ENCODE data around the gene LSM14A.
"Not testable (repeated sequence)": the region's sequence is repeated elsewhere in the genome, so short reads cannot be mapped to it uniquely, and the experiment has no call there.

LSM14A gene

GRCh38 chr19:34193876-34194275 lies 21.6 kb downstream of the LSM14A start:
- TF ChIP-seq CTCF (conservative IDR thresholded peaks at IDR 0.05; ENCODE audit: low read depth, low read length), result no peak
- Histone ChIP-seq H3K36me3 (ENCODE audit: insufficient read depth) (peaks cover 11% of the 10 kb centered on the region; the same call in 1 of the 2 replicates), H3K4me1 (ENCODE audit: low read depth, poor library complexity, severe bottlenecking) (peaks cover 15% of the 10 kb centered on the region), H3K79me2 (ENCODE audit: insufficient read depth, low read depth) (peaks cover 57% of the 10 kb centered on the region), H3K27ac (no peak overlapping the region), H3K27me3 (ENCODE audit: insufficient read depth, low read depth) (no peaks in the 10 kb centered on the region), H4K20me1 (ENCODE audit: insufficient read depth) (peaks cover 38% of the 10 kb centered on the region), H3K9ac (no peak overlapping the region), H2AFZ (ENCODE audit: low read depth) (no peak overlapping the region), H3K4me2 (no peak overlapping the region), H3K4me3 (IDR thresholded peaks at IDR 0.05; ENCODE audit: insufficient read depth, low read depth, low read length) (no peak overlapping the region)

GRCh38 chr19:34201133-34201532 lies 28.8 kb downstream of the LSM14A start:
- Histone ChIP-seq H3K9ac (no peak overlapping the region), H3K27ac (no peak overlapping the region), H3K36me3 (ENCODE audit: insufficient read depth) (peaks cover 11% of the 10 kb centered on the region; the same call in 1 of the 2 replicates), H3K27me3 (ENCODE audit: insufficient read depth, low read depth) (no peaks in the 10 kb centered on the region), H3K79me2 (ENCODE audit: insufficient read depth, low read depth) (peaks cover 7% of the 10 kb centered on the region; the same call in 1 of the 2 replicates), H2AFZ (ENCODE audit: low read depth) (no peak overlapping the region), H3K4me2 (no peak overlapping the region), H3K4me3 (IDR thresholded peaks at IDR 0.05; ENCODE audit: insufficient read depth, low read depth, low read length) (no peak overlapping the region), H4K20me1 (ENCODE audit: insufficient read depth) (no peaks in the 10 kb centered on the region; the same call in 1 of the 2 replicates), H3K4me1 (ENCODE audit: low read depth, poor library complexity, severe bottlenecking) (no peaks in the 10 kb centered on the region)
- TF ChIP-seq CTCF (conservative IDR thresholded peaks at IDR 0.05; ENCODE audit: low read depth, low read length), result no peak

- H4K20me1 ChIP-seq (ENCODE audit: insufficient read depth); H3K79me2 ChIP-seq (ENCODE audit: insufficient read depth, low read depth); H2AFZ ChIP-seq (ENCODE audit: low read depth); H3K4me1 ChIP-seq (ENCODE audit: low read depth, poor library complexity, severe bottlenecking); H3K4me3 ChIP-seq (IDR thresholded peaks at IDR 0.05; ENCODE audit: insufficient read depth, low read depth, low read length); H3K9ac ChIP-seq; H3K4me2 ChIP-seq; H3K27ac ChIP-seq; H3K27me3 ChIP-seq (ENCODE audit: insufficient read depth, low read depth): not testable (repeated sequence)
- H3K36me3 ChIP-seq (ENCODE audit: insufficient read depth), result peaks cover 12% of the 10 kb centered on the region; the same call in 1 of the 2 replicates
These were observed 33.0 kb downstream of the LSM14A start for GRCh38 chr19:34205324-34205723.

GRCh38 chr19:34208291-34208884 lies 36.1 kb downstream of the LSM14A start:
- Histone ChIP-seq H2AFZ (ENCODE audit: low read depth) (no peak overlapping the region), H3K36me3 (ENCODE audit: insufficient read depth) (peaks cover 12% of the 10 kb centered on the region; the same call in 1 of the 2 replicates), H4K20me1 (ENCODE audit: insufficient read depth) (peaks cover 5% of the 10 kb centered on the region), H3K79me2 (ENCODE audit: insufficient read depth, low read depth) (no peaks in the 10 kb centered on the region), H3K4me3 (IDR thresholded peaks at IDR 0.05; ENCODE audit: insufficient read depth, low read depth, low read length) (no peak overlapping the region), H3K9ac (no peak overlapping the region), H3K4me1 (ENCODE audit: low read depth, poor library complexity, severe bottlenecking) (peaks cover 4% of the 10 kb centered on the region), H3K4me2 (no peak overlapping the region), H3K27me3 (ENCODE audit: insufficient read depth, low read depth) (no peaks in the 10 kb centered on the region), H3K27ac (no peak overlapping the region)
- TF ChIP-seq CTCF (conservative IDR thresholded peaks at IDR 0.05; ENCODE audit: low read depth, low read length), result no peak

- peaks cover 4% of the 10 kb centered on the region for H3K4me1 ChIP-seq (ENCODE audit: low read depth, poor library complexity, severe bottlenecking)
- TF ChIP-seq CTCF (conservative IDR thresholded peaks at IDR 0.05; ENCODE audit: low read depth, low read length), result no peak
- peaks cover 5% of the 10 kb centered on the region for H4K20me1 ChIP-seq (ENCODE audit: insufficient read depth)
- H2AFZ ChIP-seq (ENCODE audit: low read depth), result no peak overlapping the region
- no peaks in the 10 kb centered on the region for H3K27me3 ChIP-seq (ENCODE audit: insufficient read depth, low read depth)
- 0 out of 2 replicates have a peak, but pooled peaks cover 4% of the 10 kb centered on the region for H3K79me2 ChIP-seq (ENCODE audit: insufficient read depth, low read depth)
- H3K4me3 ChIP-seq (IDR thresholded peaks at IDR 0.05; ENCODE audit: insufficient read depth, low read depth, low read length), result no peak overlapping the region
- H3K9ac ChIP-seq, result no peak overlapping the region
- H3K4me2 ChIP-seq, result no peak overlapping the region
- peak overlapping the region; percentile 13; the same call in 1 of the 2 replicates for H3K27ac ChIP-seq
- peaks cover 12% of the 10 kb centered on the region; the same call in 1 of the 2 replicates for H3K36me3 ChIP-seq (ENCODE audit: insufficient read depth)
These were observed 37.4 kb downstream of the LSM14A start for GRCh38 chr19:34209726-34210125.

All from KMS-11 (cell line).